ENCODE data around the gene MYLK. TPM values are rescaled to one million over a fixed set of nuclear protein-coding genes. Genes with fewer than 3 reads are reported as not detected.

The MYLK gene
- total and polyA plus RNA-seq, 2 of the 4 experiments (the other 2 are of a cell fraction) = 299 to 484 TPM

GRCh38 chr3:123652342-123652984 is 231.7 kb downstream of the MYLK start (continued):
- TF ChIP-seq USF2 (IDR thresholded peaks at IDR 0.05; ENCODE audit: low read depth, low read length) = no peak
- no peak for TF ChIP-seq CEBPB (IDR thresholded peaks at IDR 0.05; ENCODE audit: low read depth, low read length)

All from IMR-90 (cell line).